ENCODE measurements around the gene FANK1. TPM values are rescaled to one million over a fixed set of nuclear protein-coding genes. Genes with fewer than 3 reads are reported as not detected.

The FANK1 gene
- total RNA-seq, 1 experiment from 2014 or later, result 0.73 TPM

DNA sequence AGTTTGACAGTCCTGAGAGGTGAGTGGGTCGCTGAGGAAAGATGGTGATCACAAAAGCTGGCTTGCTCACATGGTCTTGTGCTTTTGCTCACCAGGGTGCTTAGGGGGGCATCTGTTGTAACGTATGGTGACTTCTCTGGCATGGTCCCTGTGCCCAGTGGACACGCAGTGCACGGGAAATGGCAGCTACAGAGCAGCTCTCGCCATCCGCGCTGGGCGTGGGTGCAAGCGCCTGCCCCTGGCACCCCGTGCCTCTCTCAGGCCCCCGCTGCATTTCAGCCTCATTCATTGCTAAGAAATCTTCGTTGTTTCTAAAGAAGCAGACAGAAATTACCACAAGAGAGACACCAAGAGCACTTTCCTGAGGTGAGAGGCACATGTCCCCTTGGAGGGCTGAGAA lies 101.2 kb downstream of the FANK1 start:
- DNase-seq, result no peak
- Mint-ChIP-seq H3K27me3 (ENCODE audit: insufficient read depth, unreplicated experiment) (peaks cover 19% of the 10 kb centered on the region), H3K4me3 (ENCODE audit: unreplicated experiment) (no peak overlapping the region), H3K4me1 (ENCODE audit: low read depth, unreplicated experiment) (no peaks in the 10 kb centered on the region), H3K36me3 (ENCODE audit: insufficient read depth, unreplicated experiment) (no peaks in the 10 kb centered on the region), H3K9me3 (ENCODE audit: unreplicated experiment) (no peaks in the 10 kb centered on the region), H3K27ac (ENCODE audit: unreplicated experiment) (no peak overlapping the region)
- CTCF ChIA-PET, result no interaction called here
- POLR2A ChIA-PET, result no interaction called here
- intact Hi-C loops (cut with micrococcal nuclease; ENCODE audit: unreplicated experiment), result no loop called here
- Histone ChIP-seq H3K27me3 (replicated peaks; ENCODE audit: control insufficient read depth, insufficient read depth, low read length) (no peaks in the 10 kb centered on the region), H3K36me3 (ENCODE audit: control insufficient read depth, insufficient read depth, low read length) (no peaks in the 10 kb centered on the region), H3K4me3 (ENCODE audit: low read depth, low read length) (no peak overlapping the region), H3K9me3 (no peaks in the 10 kb centered on the region), H3K4me1 (no peaks in the 10 kb centered on the region)
- no TSS peak for BruUV-seq (replicated peaks)
- TF ChIP-seq, protein P1, sequence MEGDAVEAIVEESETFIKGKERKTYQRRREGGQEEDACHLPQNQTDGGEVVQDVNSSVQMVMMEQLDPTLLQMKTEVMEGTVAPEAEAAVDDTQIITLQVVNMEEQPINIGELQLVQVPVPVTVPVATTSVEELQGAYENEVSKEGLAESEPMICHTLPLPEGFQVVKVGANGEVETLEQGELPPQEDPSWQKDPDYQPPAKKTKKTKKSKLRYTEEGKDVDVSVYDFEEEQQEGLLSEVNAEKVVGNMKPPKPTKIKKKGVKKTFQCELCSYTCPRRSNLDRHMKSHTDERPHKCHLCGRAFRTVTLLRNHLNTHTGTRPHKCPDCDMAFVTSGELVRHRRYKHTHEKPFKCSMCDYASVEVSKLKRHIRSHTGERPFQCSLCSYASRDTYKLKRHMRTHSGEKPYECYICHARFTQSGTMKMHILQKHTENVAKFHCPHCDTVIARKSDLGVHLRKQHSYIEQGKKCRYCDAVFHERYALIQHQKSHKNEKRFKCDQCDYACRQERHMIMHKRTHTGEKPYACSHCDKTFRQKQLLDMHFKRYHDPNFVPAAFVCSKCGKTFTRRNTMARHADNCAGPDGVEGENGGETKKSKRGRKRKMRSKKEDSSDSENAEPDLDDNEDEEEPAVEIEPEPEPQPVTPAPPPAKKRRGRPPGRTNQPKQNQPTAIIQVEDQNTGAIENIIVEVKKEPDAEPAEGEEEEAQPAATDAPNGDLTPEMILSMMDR (IDR thresholded peaks at IDR 0.05; ENCODE audit: insufficient read depth in 1 of 2, low read depth in 1 of 2, low read length in 1 of 2, severe bottlenecking in 1 of 2, unreplicated experiment in 1 of 2), result no peak

DNA sequence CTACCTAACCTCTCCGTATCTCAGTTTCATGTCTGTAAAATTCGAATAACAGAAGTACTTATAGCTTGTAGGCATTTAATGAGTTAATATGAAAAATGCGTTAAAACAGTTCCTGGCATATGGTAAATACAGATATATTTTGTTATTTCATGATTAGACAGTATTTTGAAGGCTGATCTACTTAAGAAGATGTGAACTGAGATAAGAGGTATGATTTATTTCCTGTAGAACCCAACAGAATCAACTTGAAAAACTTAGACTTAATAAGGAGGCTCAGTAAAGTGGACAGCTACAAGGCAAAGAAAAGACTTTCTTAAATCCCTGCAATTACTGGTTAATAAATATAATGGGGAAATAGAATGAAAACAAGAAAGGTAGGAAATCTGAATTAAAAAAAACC lies 103.3 kb downstream of the FANK1 start:
- ChIA-PET CTCF (no interaction called here), POLR2A (no interaction called here)
- H3K27me3 ChIP-seq (replicated peaks; ENCODE audit: control insufficient read depth, insufficient read depth, low read length), result no peaks in the 10 kb centered on the region
- Mint-ChIP-seq H3K36me3 (ENCODE audit: insufficient read depth, unreplicated experiment) (no peaks in the 10 kb centered on the region), H3K27ac (ENCODE audit: unreplicated experiment) (no peak overlapping the region), H3K4me3 (ENCODE audit: unreplicated experiment) (no peak overlapping the region), H3K4me1 (ENCODE audit: low read depth, unreplicated experiment) (no peaks in the 10 kb centered on the region), H3K27me3 (ENCODE audit: insufficient read depth, unreplicated experiment) (peaks cover 20% of the 10 kb centered on the region), H3K9me3 (ENCODE audit: unreplicated experiment) (no peaks in the 10 kb centered on the region)
- H3K36me3 ChIP-seq (ENCODE audit: control insufficient read depth, insufficient read depth, low read length), result no peaks in the 10 kb centered on the region
- intact Hi-C loops (cut with micrococcal nuclease; ENCODE audit: unreplicated experiment), result no loop called here
- DNase-seq, result no peak
- TF ChIP-seq, protein P1 (IDR thresholded peaks at IDR 0.05; ENCODE audit: insufficient read depth in 1 of 2, low read depth in 1 of 2, low read length in 1 of 2, severe bottlenecking in 1 of 2, unreplicated experiment in 1 of 2), result no peak
- H3K9me3 ChIP-seq, result no peaks in the 10 kb centered on the region
- H3K4me1 ChIP-seq, result no peaks in the 10 kb centered on the region
- H3K4me3 ChIP-seq (ENCODE audit: low read depth, low read length), result no peak overlapping the region
- BruUV-seq (replicated peaks), result no TSS peak

- CTCF ChIA-PET, result no interaction called here
- no peak overlapping the region for H3K27ac Mint-ChIP-seq (ENCODE audit: unreplicated experiment)
Observed at GRCh38 chr10:126001576-126001975, 105.2 kb downstream of the FANK1 start.

More at GRCh38 chr10:126001576-126001975, 105.2 kb downstream of the FANK1 start:
- Mint-ChIP-seq H3K27me3 (ENCODE audit: insufficient read depth, unreplicated experiment) (peaks cover 13% of the 10 kb centered on the region), H3K36me3 (ENCODE audit: insufficient read depth, unreplicated experiment) (no peaks in the 10 kb centered on the region), H3K4me1 (ENCODE audit: low read depth, unreplicated experiment) (no peaks in the 10 kb centered on the region), H3K4me3 (ENCODE audit: unreplicated experiment) (no peak overlapping the region), H3K9me3 (ENCODE audit: unreplicated experiment) (no peaks in the 10 kb centered on the region)
- TF ChIP-seq, protein P1 (IDR thresholded peaks at IDR 0.05; ENCODE audit: insufficient read depth in 1 of 2, low read depth in 1 of 2, low read length in 1 of 2, severe bottlenecking in 1 of 2, unreplicated experiment in 1 of 2), result no peak
- H3K27me3 ChIP-seq (replicated peaks; ENCODE audit: control insufficient read depth, insufficient read depth, low read length), result no peaks in the 10 kb centered on the region
- no peak for DNase-seq
- no TSS peak for BruUV-seq (replicated peaks)
- H3K4me1 ChIP-seq, result no peaks in the 10 kb centered on the region
- H3K4me3 ChIP-seq (ENCODE audit: low read depth, low read length), result no peak overlapping the region
- intact Hi-C loops (cut with micrococcal nuclease; ENCODE audit: unreplicated experiment), result no loop called here
- H3K9me3 ChIP-seq, result no peaks in the 10 kb centered on the region
- POLR2A ChIA-PET, result no interaction called here
- H3K36me3 ChIP-seq (ENCODE audit: control insufficient read depth, insufficient read depth, low read length), result no peaks in the 10 kb centered on the region
